Endothelial cell of hepatic sinusoid (primary cell): ENCODE data around the gene CCDC33.

Source experiments
- in situ Hi-C: cut with HindIII; loops from 2 replicates; pipeline ENCODE4 v1.10.0; 2017; ENCODE audit warnings: low sequenced_read_pairs

CCDC33 gene

DNA sequence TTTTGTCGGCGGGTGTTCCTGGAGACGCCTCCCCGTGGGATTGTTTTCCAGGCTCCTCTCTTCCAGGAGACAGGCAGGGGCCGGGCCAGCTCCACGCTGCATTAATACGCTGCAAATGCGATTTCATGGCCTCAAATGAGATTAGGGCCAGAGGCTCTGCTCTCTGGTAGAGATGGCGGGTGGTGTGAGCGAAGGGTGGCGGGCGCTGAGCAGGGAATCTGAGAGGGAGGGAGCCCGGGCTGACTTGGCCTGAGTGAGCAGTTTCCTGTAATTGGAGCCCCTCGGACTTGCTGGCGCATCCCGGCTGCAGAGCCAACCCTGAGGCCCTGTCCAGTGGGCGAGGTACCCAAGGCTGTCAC lies 7.4 kb upstream of the CCDC33 start:
- in situ Hi-C loops = loop anchor here (5.0 kb wide), 1 partner anchor 56 kb away; the partner anchor contains the start of gene ISLR

DNA sequence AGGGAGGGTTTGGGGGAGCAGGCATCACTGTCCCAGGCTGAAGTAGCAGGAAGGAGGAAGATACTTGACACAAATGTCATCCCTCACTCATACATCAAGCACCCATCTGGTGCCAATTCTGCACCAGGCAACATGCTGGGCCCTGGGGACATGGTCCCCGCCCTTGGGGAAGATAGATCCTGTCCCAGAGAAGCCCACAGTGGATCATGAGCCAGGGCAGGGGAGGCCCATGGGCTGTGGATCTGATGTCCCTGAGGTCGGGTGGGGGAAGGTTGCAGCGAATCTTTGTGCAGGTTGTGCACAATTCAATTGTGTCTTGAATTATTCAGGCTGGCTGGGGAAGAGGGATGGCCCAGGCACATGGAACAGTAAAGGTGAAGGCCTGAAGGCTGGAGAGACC lies 6.4 kb upstream of the CCDC33 start:
- in situ Hi-C loops = loop anchor here (5.0 kb wide), 1 partner anchor 57 kb away; the partner anchor contains the start of gene ISLR

DNA sequence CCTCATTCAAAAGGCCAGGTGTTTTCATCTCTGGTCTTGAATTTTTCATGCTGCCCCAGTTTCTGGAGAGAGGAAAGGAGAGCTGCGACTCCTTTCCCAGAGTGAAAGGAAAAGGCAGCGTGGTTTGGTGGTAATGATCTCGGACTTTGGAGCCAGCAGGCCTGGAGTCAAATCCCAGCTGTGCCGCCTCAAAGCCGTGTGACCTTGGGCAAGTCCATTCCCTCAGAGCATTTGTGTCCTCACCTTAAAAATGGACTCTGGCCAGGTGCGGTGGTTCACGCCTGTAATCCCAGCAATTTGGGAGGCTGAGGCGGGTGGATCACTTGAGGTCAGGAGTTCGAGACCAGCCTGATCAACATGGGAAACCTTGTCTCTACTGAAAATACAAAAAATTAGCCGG lies 4.7 kb upstream of the CCDC33 start:
- in situ Hi-C loops = no loop called here

DNA sequence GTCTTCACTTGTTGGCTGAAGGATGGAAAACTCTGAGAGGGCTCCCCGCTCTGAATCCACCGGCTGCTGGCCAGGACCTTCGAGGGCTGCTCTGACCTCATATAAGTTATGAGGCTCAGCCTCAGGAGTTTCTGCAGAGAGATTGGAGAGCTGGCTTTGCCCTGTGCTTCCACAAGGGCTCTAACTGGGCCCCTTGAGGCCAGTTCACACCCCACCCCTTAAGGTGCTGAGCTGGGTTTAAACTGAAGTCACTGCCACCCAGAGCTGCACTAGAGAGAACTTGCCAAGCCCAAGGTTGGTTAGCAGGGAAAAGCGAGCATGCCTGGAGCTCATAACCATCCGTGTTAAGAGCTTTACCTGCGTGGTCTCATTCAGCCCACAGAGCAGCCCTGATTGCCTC lies 2.8 kb upstream of the CCDC33 start:
- in situ Hi-C loops = no loop called here

DNA sequence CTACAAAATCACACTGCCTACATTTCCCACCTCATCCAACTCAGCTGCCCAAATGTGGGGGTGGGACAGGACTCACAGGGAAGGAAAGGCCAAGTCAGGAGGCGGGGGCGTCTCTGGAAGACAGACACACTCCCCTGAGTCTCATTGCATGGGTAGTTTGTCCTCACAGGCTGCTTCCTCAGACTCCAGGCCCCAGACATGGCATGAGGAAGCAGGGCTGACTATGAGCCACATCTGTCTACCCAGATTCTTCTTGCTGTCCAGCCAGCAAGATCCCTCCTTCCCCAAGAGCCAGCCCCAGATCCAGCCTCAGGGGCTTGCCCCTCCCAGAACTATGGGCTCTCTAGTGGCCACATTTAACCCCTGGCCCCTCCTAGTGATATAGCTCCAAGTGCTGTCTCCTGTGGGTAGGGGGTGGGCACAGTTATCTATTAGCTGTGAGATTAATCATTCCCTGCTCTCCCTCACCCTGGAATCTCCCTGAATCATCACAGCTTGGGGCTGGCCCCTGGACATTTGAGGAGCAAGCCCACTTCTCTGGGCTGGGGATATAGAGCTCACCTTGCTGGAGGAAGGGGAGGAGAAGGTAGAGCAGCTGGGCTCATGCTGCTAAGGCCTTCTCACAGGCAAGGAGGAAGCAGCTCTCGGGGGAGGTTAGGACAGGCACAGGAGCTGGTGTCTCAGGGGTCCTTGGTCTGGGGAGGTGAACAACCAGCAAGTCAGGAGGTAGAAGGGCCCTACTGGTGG lies 2.1 kb upstream of the CCDC33 start:
- in situ Hi-C loops = no loop called here

DNA sequence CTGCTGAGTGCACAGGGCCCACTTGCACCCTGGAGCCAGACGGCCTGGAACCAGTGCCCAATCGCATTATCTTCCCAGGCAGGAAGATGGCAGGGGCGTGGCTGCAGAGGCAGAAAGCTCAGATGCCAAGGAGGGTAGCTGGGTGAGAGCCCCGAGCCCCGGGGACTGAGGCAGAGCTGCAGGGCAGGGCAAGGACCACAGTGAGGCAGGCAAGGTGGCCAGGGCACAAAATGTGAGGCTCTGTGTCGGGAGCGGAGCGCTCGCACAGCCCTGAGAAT lies 1.6 kb upstream of the CCDC33 start:
- in situ Hi-C loops = no loop called here

DNA sequence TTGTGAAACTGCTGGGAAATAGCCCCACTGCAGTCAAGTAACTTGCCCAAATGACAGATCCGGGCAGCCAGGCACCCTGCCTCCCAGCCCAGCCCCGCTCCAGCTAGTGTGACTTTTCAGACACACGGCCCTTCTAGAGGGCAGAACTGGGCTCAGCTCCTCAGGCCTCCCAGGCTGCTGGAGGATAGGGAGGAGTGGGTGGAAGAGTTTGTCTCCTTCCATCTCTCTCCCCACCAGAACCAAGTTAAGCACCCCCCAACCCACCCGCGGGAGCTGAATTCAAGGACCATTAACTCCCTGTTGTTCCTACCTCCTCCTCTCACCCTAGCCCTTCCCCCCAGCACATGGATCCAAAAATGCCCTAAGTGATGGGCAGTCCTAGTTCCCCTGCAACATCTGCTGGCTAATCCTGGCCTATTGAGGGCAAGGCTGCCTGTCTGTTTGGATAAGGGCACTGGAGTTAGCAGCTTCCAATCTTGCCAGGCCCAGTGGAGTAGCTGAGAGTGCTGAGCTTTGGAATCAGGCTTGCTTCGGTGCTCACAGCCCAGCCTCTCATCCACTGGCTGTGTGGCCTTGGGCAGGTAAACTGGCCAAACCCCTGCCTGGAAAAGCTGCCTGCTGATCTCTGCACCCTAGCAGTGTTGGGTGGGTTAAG lies 3.1 kb downstream of the CCDC33 start:
- in situ Hi-C loops = no loop called here

DNA sequence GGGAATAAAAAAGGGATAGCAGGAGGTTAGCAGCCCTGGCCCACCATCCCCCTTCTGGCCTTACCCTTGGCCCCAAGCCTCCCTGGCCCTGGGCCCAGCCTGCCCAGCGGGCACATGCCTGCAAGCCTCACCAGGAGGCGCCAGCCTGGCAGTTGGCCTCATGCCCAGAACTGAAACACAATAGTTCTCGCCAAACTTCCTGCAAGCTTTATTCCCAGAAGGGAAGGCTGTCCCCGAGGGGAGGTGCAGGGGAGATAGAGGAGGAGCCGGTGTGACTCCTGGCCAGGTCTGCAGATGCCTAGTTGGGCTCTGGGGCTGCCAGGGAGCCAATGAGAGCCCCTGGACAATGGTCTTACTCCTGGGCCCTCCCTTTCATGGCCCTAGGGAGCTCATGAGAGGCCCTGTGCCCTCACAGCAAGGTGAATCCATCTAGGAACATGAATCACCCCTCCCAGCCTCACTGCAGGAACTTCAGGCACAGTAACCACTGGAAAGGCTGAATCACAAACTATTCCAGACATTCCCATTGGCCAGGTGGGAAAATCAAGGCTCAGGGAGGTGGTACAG lies 4.0 kb downstream of the CCDC33 start:
- in situ Hi-C loops = no loop called here

DNA sequence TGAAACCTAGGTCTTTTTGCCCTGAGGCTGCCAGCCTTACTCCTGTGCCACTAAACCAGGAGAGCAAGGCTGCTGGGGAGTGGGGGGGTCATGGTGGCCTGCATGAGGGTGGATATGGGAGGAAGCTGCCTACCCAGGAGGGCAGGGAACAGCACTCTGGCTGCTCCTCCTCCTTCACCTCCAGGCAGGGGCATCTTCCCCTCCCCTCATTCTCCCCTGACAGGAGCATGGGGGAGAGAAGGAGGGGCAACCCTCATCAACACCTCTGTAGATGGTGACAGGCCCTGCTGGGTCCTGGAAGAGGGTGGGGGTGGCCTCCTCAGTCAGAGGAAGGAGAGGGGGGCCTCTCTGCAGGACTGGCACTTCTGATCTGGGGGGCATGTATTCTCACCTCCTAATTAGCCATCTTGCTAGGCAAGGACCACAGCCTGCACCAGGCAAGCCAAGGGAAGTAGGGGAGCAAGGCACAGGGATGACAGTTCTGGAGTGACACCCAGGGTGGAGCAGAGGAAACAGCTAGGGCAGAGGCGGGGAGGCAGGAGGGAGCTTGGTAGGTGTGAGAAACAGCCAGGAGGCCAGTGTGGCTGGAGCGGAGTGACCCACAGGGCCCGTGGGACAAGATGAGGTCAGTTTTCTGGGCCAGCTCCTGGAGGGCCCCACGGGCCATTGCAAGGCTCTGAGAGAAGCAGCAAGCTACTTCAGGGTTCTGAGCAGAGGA lies 4.9 kb downstream of the CCDC33 start:
- in situ Hi-C loops = no loop called here

DNA sequence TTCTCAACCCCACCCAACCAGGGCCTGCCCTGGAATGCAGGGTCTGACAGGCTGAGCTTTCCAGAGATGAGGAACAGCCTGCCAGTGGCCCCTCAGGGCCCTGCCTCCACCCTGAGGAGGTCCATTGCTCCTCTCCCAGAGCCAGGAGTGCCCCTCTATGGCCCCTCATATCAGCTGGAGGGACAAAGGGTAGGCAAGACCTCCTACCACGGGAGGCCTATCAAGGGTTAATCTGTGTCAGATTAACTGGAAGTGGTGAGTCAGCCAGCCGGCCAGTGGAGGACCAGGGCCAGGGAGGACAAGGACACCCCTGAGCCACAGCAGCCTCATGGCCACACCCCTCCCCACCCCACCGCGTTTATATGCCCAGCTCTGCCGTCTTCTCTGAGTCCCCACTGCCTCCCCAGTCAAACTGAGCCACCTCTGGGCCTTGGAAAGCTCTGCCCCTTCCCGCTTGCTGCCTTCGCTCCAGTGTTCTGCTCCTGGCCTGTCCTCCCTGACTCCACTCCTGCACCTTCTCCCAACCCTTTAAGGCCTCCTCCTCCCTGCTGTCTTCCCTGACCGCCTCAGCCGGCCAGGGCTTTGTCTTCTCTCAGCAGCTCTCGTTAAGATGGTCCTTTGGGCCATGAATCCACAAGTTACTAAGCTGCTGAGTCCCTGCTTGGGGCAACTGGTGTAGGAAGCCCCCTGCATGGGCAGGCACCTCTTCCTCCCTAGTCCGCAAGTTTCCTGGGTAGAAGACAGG lies 6.5 kb downstream of the CCDC33 start:
- in situ Hi-C loops = no loop called here

DNA sequence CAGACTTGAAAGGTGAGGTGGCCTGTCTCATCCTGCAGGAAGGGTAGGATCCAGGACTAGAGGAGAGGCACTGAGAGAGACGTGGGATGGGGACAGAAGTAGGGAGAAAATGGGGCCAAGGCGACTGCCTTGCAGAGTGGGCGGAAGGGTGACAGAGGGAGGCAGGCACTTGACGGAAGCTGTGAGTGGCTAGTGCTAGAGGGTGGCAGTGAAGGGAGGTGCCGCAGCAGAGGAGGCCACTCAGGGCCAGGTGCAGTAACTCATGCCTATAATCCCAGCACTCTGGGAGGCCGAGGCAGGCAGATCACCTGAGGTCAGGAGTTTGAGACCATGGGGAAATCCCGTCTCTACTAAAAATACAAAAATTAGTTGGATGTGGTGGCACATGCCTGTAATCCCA lies 7.3 kb downstream of the CCDC33 start:
- in situ Hi-C loops = no loop called here

DNA sequence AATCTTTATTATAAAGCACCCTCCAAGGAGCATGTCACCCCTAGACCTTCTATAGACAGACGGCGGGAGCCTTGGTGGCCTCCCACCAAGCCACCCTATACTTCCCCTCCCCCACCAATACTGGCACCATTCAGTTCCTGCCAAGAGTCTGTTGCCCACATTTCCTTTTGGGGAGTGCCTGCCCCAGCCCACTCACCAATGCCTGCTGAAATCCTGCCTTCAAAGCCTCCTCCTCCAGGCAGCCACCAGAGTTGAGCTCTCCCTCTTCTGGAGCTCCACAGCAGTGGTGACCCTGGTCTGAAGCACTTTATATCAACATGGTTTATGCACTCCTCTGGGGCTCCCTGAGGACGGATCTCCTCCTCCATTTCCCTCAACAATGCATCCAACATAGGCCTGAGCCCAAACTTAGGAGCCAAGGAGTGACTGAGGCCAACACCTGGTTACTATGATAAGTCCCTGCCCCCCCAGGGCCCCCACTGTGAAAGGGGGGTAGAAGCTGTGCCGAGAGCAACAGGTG lies 8.8 kb downstream of the CCDC33 start:
- in situ Hi-C loops = no loop called here

DNA sequence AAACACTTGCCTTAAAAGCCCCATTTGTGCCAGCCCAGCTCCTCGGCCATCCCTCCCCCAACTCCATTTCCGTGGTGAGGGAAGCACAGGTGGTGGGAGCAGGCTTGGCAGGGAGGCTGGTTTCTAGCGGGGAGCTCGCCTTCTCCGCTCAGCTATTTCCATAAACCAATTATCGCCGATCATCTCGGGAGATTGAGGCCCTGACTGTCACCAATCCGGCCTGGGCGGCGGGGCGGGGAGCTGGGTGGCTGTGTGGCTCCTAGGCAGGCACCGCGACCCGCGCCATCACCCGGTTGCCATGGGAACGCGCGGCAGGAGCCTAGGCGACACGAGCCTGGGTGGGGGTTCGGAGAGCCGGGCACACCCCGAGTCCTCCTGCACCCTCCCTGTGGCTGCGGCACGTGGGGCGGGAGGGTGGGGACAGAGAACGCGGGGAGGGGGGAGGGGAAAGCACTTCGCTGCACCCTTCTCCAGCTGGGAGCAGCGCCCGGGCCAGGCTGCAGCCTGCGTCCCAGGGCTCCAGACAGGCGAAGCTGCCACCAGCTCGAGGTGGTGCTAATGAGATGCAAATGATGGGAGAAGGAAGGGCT lies 9.3 kb downstream of the CCDC33 start:
- in situ Hi-C loops = no loop called here

DNA sequence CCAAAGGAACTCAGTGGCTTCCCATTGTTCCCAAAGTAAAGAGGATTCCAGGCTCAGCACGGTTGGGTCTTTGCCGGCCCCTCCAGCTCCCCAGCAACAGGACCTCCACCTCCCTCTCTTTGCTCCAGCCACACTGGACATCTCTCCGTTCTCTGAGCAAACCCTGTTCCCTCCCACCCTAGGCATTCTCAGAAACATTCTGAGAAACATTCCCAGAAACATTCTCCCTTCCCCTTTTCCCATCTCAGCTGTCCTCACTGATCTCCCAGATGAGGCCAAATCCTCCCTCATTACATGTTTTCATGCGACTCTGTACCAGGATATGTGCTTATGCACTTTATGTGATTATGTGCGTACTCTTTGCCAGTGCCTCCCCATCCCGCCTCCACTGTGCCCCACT lies 14.1 kb downstream of the CCDC33 start:
- in situ Hi-C loops = no loop called here

DNA sequence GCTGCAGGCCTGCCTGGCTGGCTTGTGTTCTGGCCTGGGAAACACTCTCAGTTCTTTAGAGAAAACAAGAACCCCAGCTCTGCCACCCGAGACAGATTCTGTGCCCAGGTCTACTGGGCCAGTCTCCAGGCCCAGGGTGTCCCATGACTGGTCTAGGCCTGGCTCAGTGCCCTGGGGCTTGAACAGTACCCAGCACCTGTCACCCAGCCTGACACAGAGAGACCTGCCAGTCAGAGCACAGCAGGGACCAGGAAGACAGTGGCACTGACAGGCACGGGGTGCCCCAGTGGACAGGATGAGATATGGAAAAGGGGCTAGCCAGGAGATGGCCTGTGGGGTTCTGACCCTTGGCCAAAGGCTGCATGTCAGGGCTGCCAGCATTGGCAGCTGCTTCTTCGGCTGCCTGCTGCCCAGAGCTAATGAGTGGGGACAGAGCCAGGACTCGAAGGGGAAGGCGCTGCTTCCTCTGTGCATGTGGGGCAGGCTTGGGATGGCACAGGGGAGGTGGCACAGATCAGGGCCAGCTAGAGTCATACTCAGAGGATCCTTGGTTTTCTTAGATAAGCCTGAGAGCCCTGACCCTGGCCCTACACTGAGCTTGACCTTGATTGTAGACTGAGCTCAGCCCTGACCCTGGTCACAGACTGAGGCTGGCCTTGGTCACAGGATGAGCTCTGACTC lies 15.1 kb downstream of the CCDC33 start:
- in situ Hi-C loops = no loop called here

DNA sequence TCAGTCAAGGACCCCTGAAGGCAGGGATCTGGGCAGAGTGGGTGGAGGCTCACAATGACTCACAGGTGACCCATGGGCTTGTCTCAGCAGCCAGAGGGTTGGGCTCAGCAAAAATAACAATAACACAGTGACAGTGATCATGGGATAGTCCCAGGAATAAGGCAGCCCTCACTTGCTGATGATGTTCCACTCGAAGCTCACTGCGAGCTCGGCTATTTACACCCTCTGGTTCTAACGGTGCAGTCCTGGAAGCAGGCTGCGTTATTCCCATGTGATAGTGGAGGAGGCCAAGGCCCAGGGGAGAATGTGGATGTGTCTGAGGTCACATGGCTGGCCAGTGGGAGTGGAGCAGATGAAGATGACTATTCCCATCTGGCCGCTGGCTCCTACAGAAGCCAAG lies 16.2 kb downstream of the CCDC33 start:
- in situ Hi-C loops = no loop called here

DNA sequence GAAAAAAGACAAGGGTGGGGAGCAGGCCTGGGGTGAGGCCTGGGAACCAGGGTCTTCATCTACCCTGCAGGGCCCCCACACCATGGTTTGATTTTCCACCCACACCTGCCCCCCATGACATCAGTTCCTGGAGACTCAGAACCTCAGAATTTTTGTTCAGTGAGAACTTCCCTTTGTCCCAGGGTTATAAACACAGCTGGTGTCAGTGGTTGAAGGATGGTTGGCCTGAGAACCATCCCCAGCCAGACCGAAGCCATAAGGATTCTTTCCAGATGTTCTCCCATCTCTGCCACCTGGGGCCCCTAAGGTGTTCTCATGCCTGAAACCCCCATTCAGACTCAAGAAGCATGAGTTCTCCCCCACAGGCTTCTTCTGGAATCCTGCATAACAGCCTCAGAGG lies 16.6 kb downstream of the CCDC33 start:
- in situ Hi-C loops = no loop called here

DNA sequence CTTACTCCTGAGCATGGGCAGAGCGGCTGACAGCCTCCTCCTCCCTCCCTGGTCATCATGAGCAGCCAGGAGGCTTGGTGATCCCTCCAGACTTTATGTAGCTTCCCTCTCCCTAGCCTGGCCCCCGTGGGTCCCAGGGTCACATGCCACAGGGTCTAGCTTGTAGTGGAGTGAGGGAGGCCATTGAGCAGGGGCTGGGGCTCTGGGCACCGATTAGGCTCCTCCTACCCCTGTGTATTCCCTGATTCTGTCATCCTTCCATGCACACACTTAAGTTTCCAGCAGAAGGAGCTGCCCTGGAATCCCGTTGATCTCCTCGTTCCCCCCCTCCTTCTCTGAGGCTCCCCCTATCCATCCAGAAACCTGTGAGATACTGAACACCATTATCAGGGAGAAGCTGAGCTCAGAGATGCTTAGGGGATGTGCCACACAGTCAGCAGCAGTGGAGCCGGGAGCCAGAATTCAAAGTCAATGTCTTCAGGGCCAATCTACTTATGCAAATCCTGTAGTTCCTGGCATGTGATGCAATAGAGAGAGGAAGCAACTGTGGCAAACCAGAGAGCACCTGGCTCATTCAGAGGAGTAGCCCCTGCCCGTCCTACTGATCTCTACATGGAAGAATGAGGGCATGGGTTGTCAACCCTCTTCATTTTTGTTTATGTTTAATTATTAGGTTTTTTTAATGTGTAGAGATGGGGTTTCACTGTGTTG lies 17.2 kb downstream of the CCDC33 start:
- in situ Hi-C loops = no loop called here

DNA sequence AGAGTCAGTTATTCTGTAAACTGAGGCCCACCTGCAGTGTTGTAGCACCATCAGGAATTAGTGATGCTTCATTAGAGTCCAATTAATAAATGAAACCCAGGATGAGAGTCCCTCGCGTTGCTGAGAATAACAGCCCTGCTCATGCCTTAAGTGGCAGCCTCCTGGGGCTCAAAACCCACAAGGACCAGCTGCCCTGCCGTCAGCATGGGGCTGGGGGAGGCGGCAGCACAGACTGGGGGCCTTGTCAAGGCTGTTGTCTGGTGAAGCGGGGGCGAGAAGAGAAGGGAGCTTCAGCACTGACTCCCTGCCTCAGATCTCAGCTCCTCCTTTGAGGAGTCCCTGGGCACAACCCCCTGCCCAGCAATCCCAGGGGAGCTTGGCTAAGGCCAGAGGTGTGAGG lies 21.0 kb downstream of the CCDC33 start:
- in situ Hi-C loops = no loop called here
